ENCODE data around the gene F2RL1.

- TF ChIP-seq POLR2A (IDR thresholded peaks at IDR 0.05; ENCODE audit: low read length) = no peak
- TF ChIP-seq GATA1 (IDR thresholded peaks at IDR 0.05; ENCODE audit: low read depth, low read length) = no peak
Measured at GRCh38 chr5:76820526-76820890, 1.7 kb downstream of the F2RL1 start.
